OCI-LY7 (cell line): ENCODE measurements around the gene SLC43A2. TPM values are rescaled to one million over a fixed set of nuclear protein-coding genes. Genes with fewer than 3 reads are reported as not detected.

Experiments
- BruUV-seq: library from RNA; stranded (reverse); fragments of 400-500 nt; replicated peaks from 2 replicates; lab custom pipeline; 2021; lab: Mats Ljungman, UMichigan
- CTCF ChIA-PET: fragments of 300-600 bp; sonication (Branson Sonifier 250); formaldehyde crosslinking; loops from one replicate; lab custom pipeline; 2022; ENCODE audit warnings: antibody characterized with exemption; ENCODE audit not compliant: unreplicated experiment; lab: Charles Lee
- POLR2A ChIA-PET: fragments of 300-600 bp; sonication (Branson Sonifier 250); formaldehyde crosslinking; loops from one replicate; lab custom pipeline; 2022; ENCODE audit warnings: antibody characterized with exemption; lab: Charles Lee
- DNase-seq: peaks from one replicate; pipeline ENCODE4 v3.0.0-alpha.2; 2015; ENCODE audit warnings: low spot score
- H2AFZ ChIP-seq: fragments of 200-600 bp; sonication (generic), shearing (Covaris generic); 2 replicates; pipeline ENCODE4 v1.6.1; 2014; ENCODE audit warnings: mild to moderate bottlenecking, antibody characterized with exemption, low read length, moderate library complexity
- H3K27ac ChIP-seq: fragments of 200-600 bp; sonication (generic); 2 replicates; pipeline ENCODE4 v1.5.1; 2014; ENCODE audit warnings: mixed run types, low read depth, mild to moderate bottlenecking, moderate library complexity, low read length, inconsistent platforms; ENCODE audit not compliant: poor library complexity, severe bottlenecking
- H3K36me3 ChIP-seq: fragments of 200-600 bp; sonication (generic); 2 replicates; pipeline ENCODE4 v1.6.1; 2014; ENCODE audit warnings: mild to moderate bottlenecking, antibody characterized with exemption, low read length, moderate library complexity, mixed read lengths; ENCODE audit not compliant: insufficient read depth
- H3K4me1 ChIP-seq: fragments of 200-600 bp; sonication (generic); 2 replicates; pipeline ENCODE4 v1.5.1; 2014; ENCODE audit warnings: mild to moderate bottlenecking, low read length; ENCODE audit not compliant: insufficient read depth, poor library complexity, severe bottlenecking
- H3K4me2 ChIP-seq: fragments of 200-600 bp; sonication (generic); 2 replicates; pipeline ENCODE4 v1.6.1; 2014; ENCODE audit warnings: mild to moderate bottlenecking, low read length
- H3K4me3 ChIP-seq: fragments of 200-600 bp; sonication (generic); 2 replicates; pipeline ENCODE4 v1.5.1; 2014; ENCODE audit warnings: mild to moderate bottlenecking, low read depth, low read length; ENCODE audit not compliant: poor library complexity, severe bottlenecking
- H3K79me2 ChIP-seq: fragments of 200-600 bp; sonication (generic); 2 replicates; pipeline ENCODE4 v1.6.1; 2016; ENCODE audit warnings: low read depth, mild to moderate bottlenecking, low read length, moderate library complexity, mixed read lengths; ENCODE audit not compliant: insufficient read depth
- H3K9me2 ChIP-seq: fragments of 200-600 bp; sonication (generic); 2 replicates; pipeline ENCODE4 v1.6.1; 2016; ENCODE audit warnings: mild to moderate bottlenecking, low read length, mixed read lengths; ENCODE audit not compliant: insufficient read depth
- H3K9me3 ChIP-seq: fragments of 200-600 bp; sonication (generic); 2 replicates; pipeline ENCODE4 v1.6.1; 2014; ENCODE audit warnings: mild to moderate bottlenecking, mixed run types, low read length, mixed read lengths
- H4K20me1 ChIP-seq: fragments of 200-600 bp; sonication (generic); 2 replicates; pipeline ENCODE4 v1.6.1; 2014; ENCODE audit warnings: mild to moderate bottlenecking, antibody characterized with exemption, low read length, moderate library complexity, mixed read lengths; ENCODE audit not compliant: insufficient read depth
- EZH2phosphoT487 ChIP-seq: fragments of 200-600 bp; sonication (generic); IDR thresholded peaks from 2 replicates; pipeline ENCODE4 v1.6.1; 2018; ENCODE audit warnings: low read depth, borderline replicate concordance, mild to moderate bottlenecking, mixed run types, antibody characterized with exemption, low read length, moderate library complexity, mixed read lengths
- intact Hi-C: fragments of 100-400 bp; cut with micrococcal nuclease; formaldehyde crosslinking; loops from one replicate; pipeline ENCODE4 v1.10.0; 2022; ENCODE audit not compliant: unreplicated experiment
- total RNA-seq, 2 experiments: library from RNA; depleted of rRNA in 1 of 2; stranded (reverse); fragments of >200 nt in 1 of 2; shearing (Covaris generic) in 1 of 2; gene quantifications; 2 replicates each; pipeline ENCODE4 v1.2.3, GENCODE V29; 2014 to 2022
- TF ChIP-seq, protein P1 (sequence below): fragments of 200-600 bp; sonication (generic); conservative IDR thresholded peaks from 2 replicates; pipeline ENCODE4 v1.5.1; 2014; ENCODE audit warnings: mild to moderate bottlenecking, antibody characterized with exemption, low read length, moderate library complexity, mixed read lengths

SLC43A2 gene
- total RNA-seq, 2 experiments from 2014 or later, result 9.2 to 17.1 TPM

DNA sequence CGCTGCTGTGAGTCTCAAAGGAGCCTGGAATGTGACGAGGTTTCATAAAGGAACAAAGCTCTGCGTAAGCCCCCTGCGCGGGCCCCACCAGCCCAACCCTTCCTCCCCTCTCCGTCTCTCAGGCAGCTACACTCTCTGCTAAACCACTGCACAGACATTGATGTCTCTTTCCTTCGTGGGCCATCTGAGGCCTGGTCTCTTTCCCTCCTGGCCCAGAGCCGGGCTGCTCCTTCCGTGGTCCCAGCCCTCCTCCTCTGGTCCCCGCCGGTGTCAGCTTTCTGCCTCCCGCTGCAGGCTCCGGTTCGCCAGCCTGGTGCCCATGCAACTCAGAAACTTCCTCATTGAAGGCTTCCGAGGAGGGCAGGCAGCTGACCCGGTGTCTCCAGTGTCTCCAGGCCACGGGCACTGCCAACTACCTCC, 9.5 kb upstream of the SLC43A2 start:
- CTCF ChIA-PET, result no interaction called here
- POLR2A ChIA-PET, result interaction anchor here (0.6 kb wide), 1 partner anchor 224 kb away, joined by 4 read pairs; no protein-coding TSS in a partner anchor
- TF ChIP-seq, protein P1, sequence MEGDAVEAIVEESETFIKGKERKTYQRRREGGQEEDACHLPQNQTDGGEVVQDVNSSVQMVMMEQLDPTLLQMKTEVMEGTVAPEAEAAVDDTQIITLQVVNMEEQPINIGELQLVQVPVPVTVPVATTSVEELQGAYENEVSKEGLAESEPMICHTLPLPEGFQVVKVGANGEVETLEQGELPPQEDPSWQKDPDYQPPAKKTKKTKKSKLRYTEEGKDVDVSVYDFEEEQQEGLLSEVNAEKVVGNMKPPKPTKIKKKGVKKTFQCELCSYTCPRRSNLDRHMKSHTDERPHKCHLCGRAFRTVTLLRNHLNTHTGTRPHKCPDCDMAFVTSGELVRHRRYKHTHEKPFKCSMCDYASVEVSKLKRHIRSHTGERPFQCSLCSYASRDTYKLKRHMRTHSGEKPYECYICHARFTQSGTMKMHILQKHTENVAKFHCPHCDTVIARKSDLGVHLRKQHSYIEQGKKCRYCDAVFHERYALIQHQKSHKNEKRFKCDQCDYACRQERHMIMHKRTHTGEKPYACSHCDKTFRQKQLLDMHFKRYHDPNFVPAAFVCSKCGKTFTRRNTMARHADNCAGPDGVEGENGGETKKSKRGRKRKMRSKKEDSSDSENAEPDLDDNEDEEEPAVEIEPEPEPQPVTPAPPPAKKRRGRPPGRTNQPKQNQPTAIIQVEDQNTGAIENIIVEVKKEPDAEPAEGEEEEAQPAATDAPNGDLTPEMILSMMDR, result no peak
- no peak for TF ChIP-seq EZH2phosphoT487
- Histone ChIP-seq H3K9me3 (no peaks in the 10 kb centered on the region), H3K27ac (no peak overlapping the region), H2AFZ (no peak overlapping the region; the same call in 1 of the 2 replicates), H3K4me2 (no peak overlapping the region), H3K4me3 (no peak overlapping the region), H3K36me3 (no peaks in the 10 kb centered on the region), H4K20me1 (no peaks in the 10 kb centered on the region), H3K9me2 (no peaks in the 10 kb centered on the region), H3K79me2 (no peaks in the 10 kb centered on the region), H3K4me1 (peaks cover 14% of the 10 kb centered on the region)
- intact Hi-C loops, result no loop called here
- BruUV-seq, result no TSS peak
- no peak for DNase-seq

DNA sequence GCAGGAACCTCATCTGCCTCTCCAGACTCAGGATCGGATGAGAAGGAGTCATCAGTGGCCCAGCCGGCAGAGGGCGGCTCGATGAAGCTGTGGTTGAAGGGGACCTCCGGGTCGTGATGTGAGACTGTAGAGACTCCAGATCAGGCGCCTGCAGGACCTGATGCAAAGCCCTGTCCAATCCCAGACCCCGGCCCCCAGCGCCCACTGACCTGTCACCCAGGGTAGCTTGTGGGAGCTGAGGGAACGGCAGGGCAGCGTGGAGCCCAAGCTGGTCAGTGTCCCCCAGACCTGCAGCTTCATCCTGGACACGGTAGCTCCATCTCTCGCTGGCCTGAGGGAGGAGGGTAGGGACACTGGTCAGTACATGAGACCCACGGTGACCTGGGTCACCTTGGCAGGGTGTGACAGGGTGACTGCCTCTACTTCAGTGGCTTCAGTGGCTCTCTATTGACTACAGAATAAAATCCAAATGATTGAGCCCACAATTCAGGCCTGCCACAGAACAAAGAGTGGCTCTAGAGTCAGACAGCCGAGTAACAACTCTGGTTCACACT, 8.2 kb upstream of the SLC43A2 start:
- ChIA-PET POLR2A (no interaction called here), CTCF (no interaction called here)
- no peaks in the 10 kb centered on the region for H3K9me2 ChIP-seq
- H3K4me1 ChIP-seq, result peaks cover 15% of the 10 kb centered on the region
- DNase-seq, result no peak
- intact Hi-C loops, result no loop called here
- H3K27ac ChIP-seq, result no peak overlapping the region
- H3K79me2 ChIP-seq, result no peaks in the 10 kb centered on the region
- no TSS peak for BruUV-seq
- TF ChIP-seq EZH2phosphoT487, result no peak
- TF ChIP-seq, protein P1, result no peak
- no peak overlapping the region for H2AFZ ChIP-seq
- no peaks in the 10 kb centered on the region for H3K36me3 ChIP-seq
- H4K20me1 ChIP-seq, result no peaks in the 10 kb centered on the region
- H3K4me2 ChIP-seq, result no peak overlapping the region
- H3K9me3 ChIP-seq, result no peaks in the 10 kb centered on the region
- no peak overlapping the region for H3K4me3 ChIP-seq

DNA sequence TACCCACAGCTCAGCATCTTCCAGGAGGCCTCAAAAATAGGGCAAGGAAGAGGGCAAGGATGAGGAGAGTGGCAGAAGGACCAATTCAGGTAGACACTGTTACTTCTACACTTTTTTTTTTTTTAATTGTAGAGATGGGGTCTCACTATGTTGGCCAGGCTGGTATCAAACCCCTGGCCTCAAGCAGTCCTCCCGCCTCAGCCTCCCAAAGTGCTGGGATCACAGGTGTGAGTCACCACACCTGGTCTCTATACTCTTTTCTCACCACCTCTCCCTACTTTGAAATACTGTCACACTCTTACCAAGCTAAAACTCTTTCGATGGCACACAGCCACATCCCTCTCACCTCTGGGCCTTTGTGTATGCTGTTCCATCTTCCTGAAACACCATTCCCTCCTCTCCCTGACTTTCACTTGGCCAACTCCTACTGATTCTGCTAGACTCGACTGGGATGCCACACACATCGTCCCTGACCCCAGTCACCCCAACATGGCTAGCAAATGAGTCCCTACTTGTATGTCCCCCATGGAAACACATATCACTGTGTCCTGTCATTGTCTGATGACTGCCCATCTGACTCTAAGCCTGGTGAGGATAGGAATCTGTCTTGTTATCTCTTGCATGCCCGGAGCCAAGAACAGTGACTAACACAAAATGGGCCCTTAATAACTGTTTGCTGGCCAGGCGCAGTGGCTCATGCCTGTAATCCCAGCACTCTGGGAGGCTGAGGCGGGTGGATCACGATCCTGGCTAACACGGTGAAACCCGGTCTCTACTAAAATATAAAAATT, 7.2 kb upstream of the SLC43A2 start:
- Histone ChIP-seq H4K20me1 (no peaks in the 10 kb centered on the region), H3K4me1 (peaks cover 24% of the 10 kb centered on the region), H3K27ac (no peak overlapping the region), H3K9me2 (no peaks in the 10 kb centered on the region), H3K79me2 (no peaks in the 10 kb centered on the region), H3K4me2 (no peak overlapping the region), H3K9me3 (no peaks in the 10 kb centered on the region), H3K4me3 (no peak overlapping the region), H2AFZ (no peak overlapping the region), H3K36me3 (no peaks in the 10 kb centered on the region)
- CTCF ChIA-PET, result interaction anchor here (0.5 kb wide), 1 partner anchor 61 kb away, joined by 4 read pairs; no protein-coding TSS in a partner anchor
- TF ChIP-seq, protein P1, result no peak
- no peak for TF ChIP-seq EZH2phosphoT487
- DNase-seq, result no peak
- intact Hi-C loops, result no loop called here
- no TSS peak for BruUV-seq
- POLR2A ChIA-PET, result no interaction called here
